AG04450 (cell line): ENCODE measurements around the gene ST8SIA2. TPM values are rescaled to one million over a fixed set of nuclear protein-coding genes. Genes with fewer than 3 reads are reported as not detected.
"Not testable (repeated sequence)": the region's sequence is repeated elsewhere in the genome, so short reads cannot be mapped to it uniquely, and the experiment has no call there.

Experiments
- CTCF ChIA-PET: fragments of 300-600, 350-600 bp; formaldehyde crosslinking; extraction: SDS; loops from one replicate; lab custom pipeline; 2022; ENCODE audit warnings: antibody characterized with exemption, inconsistent platforms; lab: Charles Lee
- POLR2A ChIA-PET: fragments of 350-600 bp; formaldehyde crosslinking; extraction: SDS; loops from one replicate; lab custom pipeline; 2021; ENCODE audit warnings: antibody characterized with exemption, inconsistent platforms; lab: Yijun Ruan, JAX
- DNase-seq: peaks from one replicate; pipeline ENCODE4 v3.0.0-alpha.2; 2011; ENCODE audit warnings: low read depth, low spot score
- H3K27ac ChIP-seq: one replicate; pipeline ENCODE4 v1.5.1; 2012; ENCODE audit warnings: low read depth, low read length, control low read depth
- H3K27me3 ChIP-seq: one replicate; pipeline ENCODE4 v1.6.0; 2012; ENCODE audit warnings: low read length; ENCODE audit not compliant: control insufficient read depth, insufficient read depth
- H3K4me3 ChIP-seq: 2 replicates; pipeline ENCODE4 v1.5.1; 2011; ENCODE audit warnings: mild to moderate bottlenecking, low read depth, low read length, control low read depth
- H3K9me3 ChIP-seq: 2 replicates; pipeline ENCODE4 v1.5.1; 2012; ENCODE audit warnings: low read length; ENCODE audit not compliant: control insufficient read depth, insufficient read depth
- CTCF ChIP-seq: IDR thresholded peaks from 2 replicates; pipeline ENCODE4 v1.5.1; 2011; ENCODE audit warnings: low read depth, low read length, control low read depth, inconsistent platforms
- polyA plus RNA-seq: library from polyadenylated mRNA; depleted of rRNA; stranded (reverse); fragments of >200 nt; gene quantifications from 2 replicates; pipeline ENCODE4 v1.2.3, GENCODE V29; 2011

The ST8SIA2 gene
- polyA plus RNA-seq, 1 experiment, result 0.21 TPM

GRCh38 chr15:92471288-92471687 is 77.6 kb downstream of the ST8SIA2 start:
- ChIA-PET CTCF (no interaction called here), POLR2A (no interaction called here)
- Histone ChIP-seq H3K27ac (no peak overlapping the region), H3K4me3 (no peak overlapping the region), H3K27me3 (no peaks in the 10 kb centered on the region), H3K9me3 (no peaks in the 10 kb centered on the region; the same call in 1 of the 2 replicates)
- no peak for DNase-seq
- TF ChIP-seq CTCF, result no peak

- H3K27me3 ChIP-seq, result no peaks in the 10 kb centered on the region
- no peaks in the 10 kb centered on the region for H3K9me3 ChIP-seq
- CTCF ChIA-PET, result no interaction called here
- H3K27ac ChIP-seq, result no peak overlapping the region
- H3K4me3 ChIP-seq, result no peak overlapping the region
- POLR2A ChIA-PET, result no interaction called here
- DNase-seq, result no peak
- no peak for TF ChIP-seq CTCF
Measured at GRCh38 chr15:92473756-92474155, 80.1 kb downstream of the ST8SIA2 start.

GRCh38 chr15:92479730-92480129 is 86.0 kb downstream of the ST8SIA2 start:
- CTCF ChIA-PET, POLR2A ChIA-PET, H3K27me3 ChIP-seq, H3K4me3 ChIP-seq, DNase-seq, H3K27ac ChIP-seq, H3K9me3 ChIP-seq: not testable (repeated sequence)

GRCh38 chr15:92480361-92480760 is 86.7 kb downstream of the ST8SIA2 start:
- no peak for TF ChIP-seq CTCF
- no peak overlapping the region for H3K4me3 ChIP-seq
- DNase-seq, result no peak
- no peak overlapping the region for H3K27ac ChIP-seq
- H3K27me3 ChIP-seq, result no peaks in the 10 kb centered on the region
- H3K9me3 ChIP-seq, result no peaks in the 10 kb centered on the region
- POLR2A ChIA-PET, result no interaction called here
- CTCF ChIA-PET, result no interaction called here

- Histone ChIP-seq H3K9me3 (no peaks in the 10 kb centered on the region), H3K27ac (no peak overlapping the region), H3K4me3 (no peak overlapping the region), H3K27me3 (no peaks in the 10 kb centered on the region)
- DNase-seq, result no peak
- ChIA-PET CTCF (no interaction called here), POLR2A (interaction anchor here (0.5 kb wide), 1 partner anchor 281 kb away, joined by 5 read pairs; no protein-coding TSS in a partner anchor)
- no peak for TF ChIP-seq CTCF
Measured at GRCh38 chr15:92485441-92485840, 91.8 kb downstream of the ST8SIA2 start.

GRCh38 chr15:92492551-92493115 is 99.0 kb downstream of the ST8SIA2 start:
- H3K9me3 ChIP-seq, result no peaks in the 10 kb centered on the region
- ChIA-PET POLR2A (no interaction called here), CTCF (no interaction called here)
- H3K4me3 ChIP-seq, result no peak overlapping the region
- TF ChIP-seq CTCF, result no peak
- no peak for DNase-seq
- H3K27me3 ChIP-seq, result peaks cover 4% of the 10 kb centered on the region
- no peak overlapping the region for H3K27ac ChIP-seq
